Right atrium auricular region (tissue), 2 donors: ENCODE data around the gene FAM240A. TPM values are rescaled to one million over a fixed set of nuclear protein-coding genes. Genes with fewer than 3 reads are reported as not detected.

ENCODE experiments used
- DNase-seq: peaks from one replicate; pipeline ENCODE4 v3.0.0-alpha.2; 2019; ENCODE audit warnings: low spot score
- H3K27ac ChIP-seq, 2 donors: fragments of 200-600 bp; sonication (generic); 1 replicate in 1 of 2; 2 replicates in 1 of 2; pipeline ENCODE4 v1.5.1; 2016 to 2019
- H3K27me3 ChIP-seq, 2 donors: fragments of 200-600 bp; sonication (generic); one replicate each; pipeline versions ENCODE4 v1.5.1 to v1.6.0; 2017 to 2019
- H3K36me3 ChIP-seq: fragments of 200-600 bp; sonication (generic); one replicate; pipeline ENCODE4 v1.5.1; 2016
- H3K4me1 ChIP-seq, 2 donors: fragments of 200-600 bp; sonication (generic); one replicate each; pipeline versions ENCODE4 v1.5.1 to v1.6.0; 2017 to 2019
- H3K4me3 ChIP-seq, 2 donors: fragments of 200-600 bp; sonication (generic); 1 replicate in 1 of 2; 2 replicates in 1 of 2; pipeline ENCODE4 v1.5.1; 2017 to 2019; ENCODE audit warnings: mild to moderate bottlenecking in 1 of 2, moderate library complexity in 1 of 2
- H3K9me3 ChIP-seq, 2 donors: fragments of 200-600 bp; sonication (generic); one replicate each; pipeline ENCODE4 v1.5.1; 2019
- CTCF ChIP-seq, 2 donors: fragments of 200-600 bp; sonication (generic); IDR thresholded peaks; one replicate each; pipeline ENCODE4 v1.5.1; 2019; ENCODE audit warnings: antibody characterized with exemption in 2 of 2
- total RNA-seq, 2 donors: library from RNA; depleted of rRNA; stranded (reverse); fragments of >200 nt; gene quantifications; one replicate each; pipeline ENCODE4 v1.1.0, GENCODE V29; 2016

The FAM240A gene
- total RNA-seq, 2 donors from 2014 or later = not detected

DNA sequence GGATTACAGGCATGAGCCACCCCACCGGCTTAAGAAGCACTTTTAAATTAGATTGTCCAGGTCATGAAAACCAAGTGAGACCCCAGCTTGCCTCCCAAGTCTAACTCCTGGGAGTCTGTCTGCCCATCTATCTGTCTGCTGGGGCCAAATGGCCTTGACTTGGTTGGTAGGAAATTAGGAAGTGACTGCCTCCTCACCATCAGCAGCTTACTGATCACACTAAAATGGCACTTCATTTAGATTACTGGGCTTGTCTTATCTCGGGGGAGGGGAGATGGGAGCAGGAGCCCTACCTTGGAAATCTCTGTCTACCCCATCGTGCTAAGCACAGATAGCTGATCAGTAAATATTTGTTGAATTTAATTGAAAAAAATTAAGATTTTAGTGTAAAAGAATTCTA lies 40.6 kb upstream of the FAM240A start:
- no peak for DNase-seq
- Histone ChIP-seq H3K4me1 (peaks cover 0 to under 1% of the 10 kb centered on the region in 2 donors), H3K9me3 (no peaks in the 10 kb centered on the region), H3K36me3 (no peaks in the 10 kb centered on the region), H3K27me3 (no peaks in the 10 kb centered on the region), H3K27ac (no peak overlapping the region), H3K4me3 (no peak overlapping the region)
- TF ChIP-seq CTCF (IDR thresholded peaks at IDR 0.05) = no peak

DNA sequence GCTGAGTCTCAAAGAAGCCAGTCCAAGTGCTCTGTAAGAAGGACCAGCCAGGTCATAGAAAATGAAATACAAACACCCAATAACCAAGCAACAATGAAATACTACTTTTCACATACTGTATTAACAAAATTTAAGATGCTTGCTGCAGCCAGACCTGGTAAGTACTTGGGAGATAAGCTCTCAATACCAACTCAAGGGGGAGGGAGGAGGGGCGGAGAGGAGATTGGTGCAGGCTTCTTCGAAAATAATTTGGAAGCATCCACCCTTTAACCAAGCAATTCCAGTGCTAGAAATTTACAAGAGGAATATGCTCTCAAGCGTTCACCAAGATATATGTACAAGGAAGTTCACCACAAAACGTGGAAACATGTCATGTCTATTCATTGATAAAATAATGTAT lies 38.6 kb upstream of the FAM240A start:
- Histone ChIP-seq H3K4me1 (no peaks in the 10 kb centered on the region), H3K36me3 (no peaks in the 10 kb centered on the region), H3K27me3 (no peaks in the 10 kb centered on the region), H3K27ac (no peak overlapping the region), H3K4me3 (no peak overlapping the region), H3K9me3 (no peaks in the 10 kb centered on the region)
- no peak for DNase-seq
- no peak for TF ChIP-seq CTCF (IDR thresholded peaks at IDR 0.05)

DNA sequence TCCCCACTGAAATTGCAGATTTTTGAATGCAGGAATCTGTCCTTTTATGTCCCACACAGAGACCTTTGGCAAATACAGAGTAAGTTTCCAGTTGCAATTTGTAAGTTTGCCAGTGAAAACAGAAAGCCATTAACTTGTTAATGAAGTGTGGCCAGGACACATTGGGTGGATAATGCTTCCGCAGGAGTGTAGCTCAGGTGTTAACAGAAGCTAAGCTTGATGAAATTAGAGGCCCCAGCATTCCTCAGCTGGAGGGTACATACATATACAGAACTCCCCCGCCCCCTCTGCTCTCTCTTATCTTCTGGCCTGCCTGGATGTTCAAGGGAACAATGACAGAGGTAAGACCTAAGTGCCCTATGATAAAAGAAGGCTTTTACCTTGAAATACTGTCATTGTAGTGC lies 38.1 kb upstream of the FAM240A start:
- Histone ChIP-seq H3K27me3 (no peaks in the 10 kb centered on the region), H3K36me3 (no peaks in the 10 kb centered on the region), H3K27ac (no peak overlapping the region), H3K4me3 (no peak overlapping the region), H3K9me3 (no peaks in the 10 kb centered on the region), H3K4me1 (peaks cover 0 to 1% of the 10 kb centered on the region in 2 donors)
- DNase-seq = no peak
- no peak for TF ChIP-seq CTCF (IDR thresholded peaks at IDR 0.05)

DNA sequence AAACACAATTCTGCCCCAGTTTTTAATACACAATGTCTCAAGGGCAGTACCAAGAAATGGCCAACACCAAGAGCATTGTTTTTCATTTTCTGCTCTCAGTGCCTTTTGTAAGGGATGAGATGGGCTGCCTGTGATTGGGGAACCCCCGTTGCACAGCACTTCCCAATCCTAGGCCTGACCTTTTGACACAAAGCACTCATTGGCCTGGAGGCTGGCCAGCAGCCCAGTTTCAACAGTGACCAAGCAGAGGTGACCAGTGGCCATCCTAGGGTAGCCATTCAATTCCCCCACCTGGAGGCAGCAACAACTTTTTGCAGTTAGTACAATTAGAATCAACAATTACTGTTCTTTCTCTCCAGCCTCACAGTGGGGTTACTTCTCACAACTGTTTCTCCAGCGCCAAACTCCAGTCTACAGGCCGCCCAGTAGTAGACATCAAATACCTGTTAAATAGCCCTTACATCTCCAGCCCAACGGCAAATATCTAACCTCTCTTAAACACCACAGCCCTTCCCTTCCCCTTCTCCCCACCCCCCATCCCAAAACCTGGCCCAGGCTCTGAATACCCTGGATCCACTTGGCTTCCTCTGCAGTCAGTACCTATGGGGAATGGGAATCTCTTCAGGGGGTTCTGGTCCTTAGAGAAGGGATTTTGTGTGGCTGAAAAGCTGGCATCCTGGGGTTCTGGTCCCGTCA lies 37.3 kb upstream of the FAM240A start:
- H3K27me3 ChIP-seq = no peaks in the 10 kb centered on the region
- no peak overlapping the region for H3K4me3 ChIP-seq
- no peak for TF ChIP-seq CTCF (IDR thresholded peaks at IDR 0.05)
- no peaks in the 10 kb centered on the region for H3K9me3 ChIP-seq
- DNase-seq = no peak
- H3K4me1 ChIP-seq = peaks cover 0 to 4% of the 10 kb centered on the region in 2 donors
- H3K27ac ChIP-seq = no peak overlapping the region
- no peaks in the 10 kb centered on the region for H3K36me3 ChIP-seq

- no peak for DNase-seq
- peaks cover 0 to 4% of the 10 kb centered on the region in 2 donors for H3K4me1 ChIP-seq
- no peaks in the 10 kb centered on the region for H3K36me3 ChIP-seq
- H3K27ac ChIP-seq = no peak overlapping the region
- no peak overlapping the region for H3K4me3 ChIP-seq
- no peaks in the 10 kb centered on the region for H3K9me3 ChIP-seq
- H3K27me3 ChIP-seq = no peaks in the 10 kb centered on the region
- TF ChIP-seq CTCF (IDR thresholded peaks at IDR 0.05) = no peak
These were observed 36.6 kb upstream of the FAM240A start for GRCh38 chr3:46575577-46576222.
